H9 (cell line): ENCODE measurements around the gene GIMAP1. TPM values are rescaled to one million over a fixed set of nuclear protein-coding genes. Genes with fewer than 3 reads are reported as not detected.

Source experiments
- DNase-seq: peaks from one replicate; pipeline ENCODE4 v3.0.0-alpha.2; 2017
- H2AFZ ChIP-seq: one replicate; pipeline ENCODE4 v1.6.1; 2013; ENCODE audit warnings: mild to moderate bottlenecking, low read length, control low read depth, moderate library complexity
- H2AK5ac ChIP-seq: 2 replicates; pipeline ENCODE4 v1.6.1; 2013; ENCODE audit warnings: low read length, control low read depth, mixed read lengths; ENCODE audit not compliant: insufficient read length
- H2BK120ac ChIP-seq: one replicate; pipeline ENCODE4 v1.6.1; 2013; ENCODE audit warnings: low read depth, mild to moderate bottlenecking, low read length, control low read depth, inconsistent platforms; ENCODE audit not compliant: poor library complexity, severe bottlenecking
- H2BK12ac ChIP-seq: 2 replicates; pipeline ENCODE4 v1.6.1; 2013; ENCODE audit warnings: low read length, control low read depth, mixed read lengths, low read depth; ENCODE audit not compliant: insufficient read length
- H2BK15ac ChIP-seq: 2 replicates; pipeline ENCODE4 v1.6.1; 2013; ENCODE audit warnings: low read depth, low read length, control low read depth
- H2BK20ac ChIP-seq: one replicate; pipeline ENCODE4 v1.6.1; 2013; ENCODE audit warnings: low read depth, mild to moderate bottlenecking, low read length, control low read depth, inconsistent platforms; ENCODE audit not compliant: poor library complexity, severe bottlenecking
- H2BK5ac ChIP-seq: 2 replicates; pipeline ENCODE4 v1.6.1; 2013; ENCODE audit warnings: low read length, control low read depth, mixed read lengths; ENCODE audit not compliant: insufficient read length
- H3K14ac ChIP-seq: 2 replicates; pipeline ENCODE4 v1.6.1; 2013; ENCODE audit warnings: low read length, control low read depth; ENCODE audit not compliant: insufficient read depth
- H3K18ac ChIP-seq: 2 replicates; pipeline ENCODE4 v1.6.1; 2013; ENCODE audit warnings: low read depth, mild to moderate bottlenecking, mixed read lengths, low read length, control low read depth; ENCODE audit not compliant: insufficient read length
- H3K23ac ChIP-seq: 2 replicates; pipeline ENCODE4 v1.6.1; 2013; ENCODE audit warnings: low read length, control low read depth, mixed read lengths, low read depth; ENCODE audit not compliant: insufficient read length
- H3K23me2 ChIP-seq: 2 replicates; pipeline ENCODE4 v1.6.1; 2013; ENCODE audit warnings: low read depth, mild to moderate bottlenecking, mixed read lengths, low read length, control low read depth; ENCODE audit not compliant: insufficient read length, poor library complexity, severe bottlenecking
- H3K27ac ChIP-seq: 2 replicates; pipeline ENCODE4 v1.5.1; 2013; ENCODE audit warnings: low read length, control low read depth, mixed read lengths, low read depth; ENCODE audit not compliant: insufficient read length
- H3K27me3 ChIP-seq: 2 replicates; pipeline ENCODE4 v1.6.1; 2013; ENCODE audit warnings: low read length, control low read depth, inconsistent platforms; ENCODE audit not compliant: insufficient read depth
- H3K4ac ChIP-seq: 2 replicates; pipeline ENCODE4 v1.6.1; 2013; ENCODE audit warnings: low read depth, mild to moderate bottlenecking, control low read depth, inconsistent platforms, low read length, moderate library complexity
- H3K4me1 ChIP-seq: 2 replicates; pipeline ENCODE4 v1.6.1; 2013; ENCODE audit warnings: low read length, control low read depth, inconsistent platforms; ENCODE audit not compliant: insufficient read depth
- H3K4me2 ChIP-seq: 2 replicates; pipeline ENCODE4 v1.6.1; 2013; ENCODE audit warnings: low read length, control low read depth, mixed read lengths; ENCODE audit not compliant: insufficient read length, insufficient read depth
- H3K56ac ChIP-seq: 2 replicates; pipeline ENCODE4 v1.6.1; 2013; ENCODE audit warnings: low read depth, mild to moderate bottlenecking, mixed read lengths, low read length, control low read depth; ENCODE audit not compliant: insufficient read length
- H3K79me1 ChIP-seq: 2 replicates; pipeline ENCODE4 v1.6.1; 2013; ENCODE audit warnings: low read depth, mild to moderate bottlenecking, moderate library complexity, low read length, control low read depth, inconsistent platforms; ENCODE audit not compliant: insufficient read depth, poor library complexity, severe bottlenecking
- H3K79me2 ChIP-seq: 2 replicates; pipeline ENCODE4 v1.6.1; 2013; ENCODE audit warnings: low read length, control low read depth, inconsistent platforms; ENCODE audit not compliant: insufficient read depth
- H3K9ac ChIP-seq: 2 replicates; pipeline ENCODE4 v1.6.1; 2013; ENCODE audit warnings: low read length, control low read depth, mixed read lengths; ENCODE audit not compliant: insufficient read length; ENCODE audit errors: extremely low read depth
- H3K9me3 ChIP-seq: one replicate; pipeline ENCODE4 v1.6.1; 2013; ENCODE audit warnings: low read depth, low read length, inconsistent platforms; ENCODE audit not compliant: control insufficient read depth
- H3T11ph ChIP-seq: one replicate; pipeline ENCODE4 v1.6.1; 2013; ENCODE audit warnings: mild to moderate bottlenecking, low read length, control low read depth, inconsistent platforms
- H4K20me1 ChIP-seq: one replicate; pipeline ENCODE4 v1.6.1; 2013; ENCODE audit not compliant: control insufficient read depth, insufficient read length, insufficient read depth
- H4K5ac ChIP-seq: 2 replicates; pipeline ENCODE4 v1.6.1; 2013; ENCODE audit warnings: low read depth, mild to moderate bottlenecking, mixed read lengths, low read length, control low read depth; ENCODE audit not compliant: insufficient read length
- H4K8ac ChIP-seq: replicated peaks from 2 replicates; pipeline ENCODE4 v1.6.1; 2013; ENCODE audit warnings: low read length, control low read depth, mixed read lengths, low read depth; ENCODE audit not compliant: insufficient read length
- H4K91ac ChIP-seq: 2 replicates; pipeline ENCODE4 v1.6.1; 2013; ENCODE audit warnings: low read depth, mild to moderate bottlenecking, moderate library complexity, mixed read lengths, low read length, control low read depth; ENCODE audit not compliant: insufficient read length
- H3K27ac Mint-ChIP-seq, 3 experiments: 2 replicates in 2 of 3; 3 replicates in 1 of 3; pipeline ENCODE4 v1.8.0; 2020 to 2021; ENCODE audit warnings: mixed read lengths in 3 of 3, mild to moderate bottlenecking in 1 of 3, moderate library complexity in 1 of 3
- H3K27me3 Mint-ChIP-seq: 2 replicates; pipeline ENCODE4 v1.8.0; 2021; ENCODE audit warnings: low read depth, mild to moderate bottlenecking, moderate library complexity, mixed read lengths
- H3K36me3 Mint-ChIP-seq, 3 experiments: 2 replicates in 2 of 3; 3 replicates in 1 of 3; pipeline ENCODE4 v1.8.0; 2020 to 2021; ENCODE audit warnings: low read depth in 3 of 3, mixed read lengths in 3 of 3; ENCODE audit not compliant: insufficient read depth in 1 of 3
- H3K4me1 Mint-ChIP-seq, 2 experiments: 2 replicates each; pipeline ENCODE4 v1.8.0; 2020; ENCODE audit warnings: mixed read lengths in 2 of 2
- H3K4me3 Mint-ChIP-seq, 2 experiments: 2 replicates in 1 of 2; 3 replicates in 1 of 2; pipeline ENCODE4 v1.8.0; 2020 to 2021; ENCODE audit warnings: mild to moderate bottlenecking in 2 of 2, mixed read lengths in 2 of 2, moderate library complexity in 1 of 2
- H3K9me3 Mint-ChIP-seq, 2 experiments: 2 replicates in 1 of 2; 3 replicates in 1 of 2; pipeline ENCODE4 v1.8.0; 2020; ENCODE audit warnings: mild to moderate bottlenecking in 2 of 2, mixed read lengths in 2 of 2, moderate library complexity in 1 of 2
- CTCF ChIP-seq: fragments of 200-600 bp; sonication (generic); conservative IDR thresholded peaks from 3 replicates; pipeline ENCODE4 v1.8.0; 2021; ENCODE audit warnings: antibody characterized with exemption, mild to moderate bottlenecking
- WGBS: extraction: QIAGEN DNeasy Blood & Tissue Kit; methylation state at CpG from one replicate; pipeline ENCODE4 v1.1.7; 2013; ENCODE audit warnings: missing lambda C conversion rate, low lambda C conversion rate, mixed read lengths; ENCODE audit not compliant: insufficient read length; ENCODE audit errors: extremely low coverage; 5-methylcytosine and 5-hydroxymethylcytosine counted together
- total RNA-seq: library from RNA; stranded (reverse); gene quantifications from 2 replicates; pipeline ENCODE4 v1.2.1, GENCODE V29; 2021

GIMAP1 gene
- total RNA-seq, 1 experiment from 2014 or later = not detected

GRCh38 chr7:150727381-150727780 is 11.0 kb downstream of the GIMAP1 start:
- H4K20me1 ChIP-seq = no peaks in the 10 kb centered on the region
- H3K14ac ChIP-seq = no peak overlapping the region
- H3K9ac ChIP-seq = no peak overlapping the region
- H4K8ac ChIP-seq = no peak overlapping the region
- TF ChIP-seq CTCF = no peak
- Mint-ChIP-seq H3K9me3 (peaks cover 19 to 41% of the 10 kb centered on the region in 2 experiments), H3K4me3 (no peak overlapping the region), H3K4me1 (no peaks in the 10 kb centered on the region), H3K27me3 (peaks cover 100% of the 10 kb centered on the region), H3K27ac (no peak overlapping the region), H3K36me3 (no peaks in the 10 kb centered on the region; a peak in 1 of 7 replicates)
- H3K23me2 ChIP-seq = no peaks in the 10 kb centered on the region
- no peak overlapping the region for H3T11ph ChIP-seq
- no peak overlapping the region for H3K56ac ChIP-seq
- no peaks in the 10 kb centered on the region for H3K79me1 ChIP-seq
- H2AFZ ChIP-seq = no peak overlapping the region
- DNase-seq = no peak
- H4K91ac ChIP-seq = no peak overlapping the region
- H2AK5ac ChIP-seq = no peak overlapping the region
- no peak overlapping the region for H3K4me2 ChIP-seq
- H2BK15ac ChIP-seq = no peak overlapping the region
- no peak overlapping the region for H2BK120ac ChIP-seq
- H3K27ac ChIP-seq = no peak overlapping the region
- H3K27me3 ChIP-seq = peaks cover 22% of the 10 kb centered on the region
- H3K23ac ChIP-seq = no peak overlapping the region
- H2BK5ac ChIP-seq = no peak overlapping the region
- H3K4me1 ChIP-seq = no peaks in the 10 kb centered on the region
- no peaks in the 10 kb centered on the region for H3K9me3 ChIP-seq
- H4K5ac ChIP-seq = no peak overlapping the region
- H2BK20ac ChIP-seq = no peak overlapping the region
- H3K4ac ChIP-seq = no peak overlapping the region
- no peak overlapping the region for H2BK12ac ChIP-seq
- H3K79me2 ChIP-seq = no peaks in the 10 kb centered on the region
- no CpG with 5 or more reads among the region's 3 CpGs for WGBS
- no peak overlapping the region for H3K18ac ChIP-seq
